COLO668 (cell line): ENCODE measurements around the gene TSSK2.

Experiments used
- DNase-seq: peaks from one replicate; lab custom pipeline; 2025; ENCODE audit not compliant: unreplicated experiment; lab: John Stamatoyannopoulos, UW

Gene TSSK2

GRCh38 chr22:19179497-19180048 is 48.5 kb downstream of the TSSK2 start:
- DNase-seq, result peak; percentile 69

DNA sequence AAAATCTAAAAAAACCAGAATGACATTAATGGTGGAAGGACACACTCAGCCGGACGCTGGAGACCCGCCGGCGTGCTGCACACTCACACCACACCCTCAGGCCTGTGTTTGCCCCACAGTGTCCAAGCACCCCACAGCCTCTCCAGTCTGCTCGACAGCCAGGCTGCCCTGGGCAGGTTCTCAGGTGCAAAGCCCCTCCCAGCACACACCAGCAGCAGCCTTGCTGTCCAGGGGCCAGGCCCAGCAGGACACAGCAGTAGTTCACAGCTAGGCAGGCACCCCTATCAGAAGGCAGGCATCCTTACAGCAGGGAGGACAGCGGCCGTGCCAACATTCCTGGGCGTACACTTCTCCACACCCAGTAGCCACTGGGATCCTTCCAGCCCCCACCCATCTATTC is 49.1 kb downstream of the TSSK2 start:
- DNase-seq, result no peak

DNA sequence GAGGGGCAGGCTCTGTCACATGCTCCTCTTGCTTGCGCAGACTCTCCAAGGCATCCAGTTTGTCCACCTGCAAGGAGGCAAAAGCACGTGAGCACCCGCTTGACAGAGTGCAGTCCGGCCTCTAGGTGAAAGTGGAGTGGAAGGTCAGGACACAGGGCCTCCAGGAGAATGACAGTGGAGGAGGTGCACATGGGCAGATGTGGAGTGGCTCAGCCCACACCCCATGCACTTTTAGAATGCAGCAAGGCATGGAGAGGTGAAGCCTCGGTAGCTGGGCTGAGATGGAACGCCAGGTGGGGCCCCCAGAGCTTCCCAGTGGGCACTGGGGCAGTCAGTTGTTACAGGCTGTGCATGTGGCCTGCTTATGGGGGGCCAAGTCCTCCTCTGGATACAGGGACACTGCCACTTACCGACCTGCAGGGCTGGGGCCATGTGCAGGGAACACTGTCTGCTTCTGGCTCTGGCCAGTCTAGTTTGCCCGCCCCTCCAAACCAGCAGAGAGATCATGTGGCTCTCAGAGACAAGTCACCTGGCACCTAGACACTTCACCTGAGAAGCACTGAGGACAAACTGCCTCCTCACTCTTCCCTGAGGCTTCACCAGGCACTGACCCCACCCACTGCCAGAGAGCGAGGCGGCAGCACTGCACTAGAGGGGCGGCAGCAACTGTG is 49.8 kb downstream of the TSSK2 start:
- no peak for DNase-seq

DNA sequence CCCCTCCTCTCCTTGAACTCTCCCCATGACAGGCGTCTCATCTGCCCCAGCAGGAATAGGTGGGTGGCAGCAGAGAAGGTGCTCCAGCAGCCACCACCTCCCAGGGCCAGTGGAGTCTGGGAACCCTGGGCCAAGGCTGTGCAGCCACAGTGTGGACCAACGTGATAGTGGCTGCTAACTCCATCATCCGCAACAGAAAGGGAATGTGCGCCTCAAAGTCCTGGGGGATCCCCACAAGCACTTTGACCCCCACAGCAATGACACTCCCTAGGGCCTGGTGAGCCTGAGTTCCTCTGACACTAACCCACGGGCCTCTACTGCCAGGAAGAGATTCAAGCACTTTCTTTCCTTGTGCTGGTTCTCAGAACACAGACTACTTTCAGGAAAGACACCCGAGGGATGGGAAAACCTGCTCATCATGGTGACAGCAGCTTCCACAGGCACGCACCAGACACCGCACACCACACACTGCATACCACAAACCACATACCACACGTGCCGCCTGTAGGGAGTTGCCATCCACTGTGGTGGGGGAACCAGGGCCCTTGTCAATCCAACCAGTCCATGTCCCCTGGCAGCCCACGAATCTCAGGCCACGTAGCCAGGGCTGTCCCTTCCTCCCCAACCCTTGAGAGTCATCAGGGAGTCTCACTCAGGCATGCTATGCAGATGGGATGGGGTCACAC is 50.8 kb downstream of the TSSK2 start:
- no peak for DNase-seq
